ENCODE results near the gene ABCC9. TPM values are rescaled to one million over a fixed set of nuclear protein-coding genes. Genes with fewer than 3 reads are reported as not detected.

The ABCC9 gene
- total RNA-seq, 1 experiment from 2014 or later: not detected

DNA sequence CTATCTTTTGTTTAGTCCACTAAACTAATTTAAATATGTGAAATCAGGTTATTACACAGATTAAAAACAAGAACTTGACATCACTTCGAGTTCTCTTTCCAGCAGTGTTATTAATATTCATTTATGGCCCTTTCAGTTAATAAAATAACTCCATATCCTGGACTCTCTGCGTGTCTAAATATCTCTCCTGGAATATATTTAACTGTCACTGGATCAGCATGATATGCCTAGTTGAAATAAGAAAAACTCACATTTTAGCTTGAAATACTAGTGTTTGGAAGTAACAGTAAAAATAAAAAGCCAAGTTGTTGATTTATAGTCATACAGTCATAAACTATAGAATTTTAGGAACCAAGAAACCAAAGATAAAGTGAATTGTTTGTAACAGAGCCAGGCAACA is 45.6 kb downstream of the ABCC9 start:
- Mint-ChIP-seq H3K27ac (no peak overlapping the region), H3K27me3 (ENCODE audit: low read depth) (peaks cover 2% of the 10 kb centered on the region; the same call in 1 of the 2 replicates), H3K4me1 (no peaks in the 10 kb centered on the region), H3K4me3 (no peak overlapping the region), H3K36me3 (ENCODE audit: insufficient read depth in 1 of 3, low read depth in 3 of 3) (no peaks in the 10 kb centered on the region; a peak in 3 of 7 replicates), H3K9me3 (peaks cover 0 to 5% of the 10 kb centered on the region in 2 experiments; a peak in 2 of 5 replicates)
- H2BK12ac ChIP-seq (ENCODE audit: insufficient read length, low read depth, low read length): no peak overlapping the region
- H3K27ac ChIP-seq (ENCODE audit: insufficient read length, low read depth, low read length): no peak overlapping the region
- no peak overlapping the region for H4K8ac ChIP-seq (replicated peaks; ENCODE audit: insufficient read length, low read depth, low read length)
- H4K20me1 ChIP-seq (ENCODE audit: control insufficient read depth, insufficient read depth, insufficient read length): no peaks in the 10 kb centered on the region
- no peak overlapping the region for H2AK5ac ChIP-seq (ENCODE audit: insufficient read length, low read length)
- no peaks in the 10 kb centered on the region for H3K79me1 ChIP-seq (ENCODE audit: insufficient read depth, low read depth, low read length, poor library complexity, severe bottlenecking)
- no peaks in the 10 kb centered on the region for H3K79me2 ChIP-seq (ENCODE audit: insufficient read depth, low read length)
- no peak overlapping the region for H3K4ac ChIP-seq (ENCODE audit: low read depth, low read length)
- H3K4me2 ChIP-seq (ENCODE audit: insufficient read depth, insufficient read length, low read length): no peak overlapping the region
- no peak overlapping the region for H4K5ac ChIP-seq (ENCODE audit: insufficient read length, low read depth, low read length)
- H2AFZ ChIP-seq (ENCODE audit: low read length): no peak overlapping the region
- WGBS (ENCODE audit: extremely low coverage, insufficient read length, low lambda C conversion rate): no CpG with 5 or more reads among the region's 2 CpGs
- no peaks in the 10 kb centered on the region for H3K4me1 ChIP-seq (ENCODE audit: insufficient read depth, low read length)
- H3K27me3 ChIP-seq (ENCODE audit: insufficient read depth, low read length): no peaks in the 10 kb centered on the region
- TF ChIP-seq, protein P1, sequence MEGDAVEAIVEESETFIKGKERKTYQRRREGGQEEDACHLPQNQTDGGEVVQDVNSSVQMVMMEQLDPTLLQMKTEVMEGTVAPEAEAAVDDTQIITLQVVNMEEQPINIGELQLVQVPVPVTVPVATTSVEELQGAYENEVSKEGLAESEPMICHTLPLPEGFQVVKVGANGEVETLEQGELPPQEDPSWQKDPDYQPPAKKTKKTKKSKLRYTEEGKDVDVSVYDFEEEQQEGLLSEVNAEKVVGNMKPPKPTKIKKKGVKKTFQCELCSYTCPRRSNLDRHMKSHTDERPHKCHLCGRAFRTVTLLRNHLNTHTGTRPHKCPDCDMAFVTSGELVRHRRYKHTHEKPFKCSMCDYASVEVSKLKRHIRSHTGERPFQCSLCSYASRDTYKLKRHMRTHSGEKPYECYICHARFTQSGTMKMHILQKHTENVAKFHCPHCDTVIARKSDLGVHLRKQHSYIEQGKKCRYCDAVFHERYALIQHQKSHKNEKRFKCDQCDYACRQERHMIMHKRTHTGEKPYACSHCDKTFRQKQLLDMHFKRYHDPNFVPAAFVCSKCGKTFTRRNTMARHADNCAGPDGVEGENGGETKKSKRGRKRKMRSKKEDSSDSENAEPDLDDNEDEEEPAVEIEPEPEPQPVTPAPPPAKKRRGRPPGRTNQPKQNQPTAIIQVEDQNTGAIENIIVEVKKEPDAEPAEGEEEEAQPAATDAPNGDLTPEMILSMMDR (conservative IDR thresholded peaks at IDR 0.05): no peak
- no peak overlapping the region for H3K56ac ChIP-seq (ENCODE audit: insufficient read length, low read depth, low read length)
- no peak overlapping the region for H3K23ac ChIP-seq (ENCODE audit: insufficient read length, low read depth, low read length)
- H3T11ph ChIP-seq (ENCODE audit: low read length): no peak overlapping the region
- no peak overlapping the region for H3K9ac ChIP-seq (ENCODE audit: extremely low read depth, insufficient read length, low read length)
- H3K23me2 ChIP-seq (ENCODE audit: insufficient read length, low read depth, low read length, poor library complexity, severe bottlenecking): no peaks in the 10 kb centered on the region
- no peaks in the 10 kb centered on the region for H3K9me3 ChIP-seq (ENCODE audit: control insufficient read depth, low read depth, low read length)
- H3K18ac ChIP-seq (ENCODE audit: insufficient read length, low read depth, low read length): no peak overlapping the region
- no peak overlapping the region for H4K91ac ChIP-seq (ENCODE audit: insufficient read length, low read depth, low read length)
- H2BK15ac ChIP-seq (ENCODE audit: low read depth, low read length): no peak overlapping the region
- no peak overlapping the region for H3K14ac ChIP-seq (ENCODE audit: insufficient read depth, low read length)
- no peak for DNase-seq
- no peak overlapping the region for H2BK120ac ChIP-seq (ENCODE audit: low read depth, low read length, poor library complexity, severe bottlenecking)
- no peak overlapping the region for H2BK5ac ChIP-seq (ENCODE audit: insufficient read length, low read length)
- no peak overlapping the region for H2BK20ac ChIP-seq (ENCODE audit: low read depth, low read length, poor library complexity, severe bottlenecking)

Data from H9 (cell line).